ENCODE results near the gene MIEN1.
"Not testable (repeated sequence)": the region's sequence is repeated elsewhere in the genome, so short reads cannot be mapped to it uniquely, and the experiment has no call there.

The MIEN1 gene

DNA sequence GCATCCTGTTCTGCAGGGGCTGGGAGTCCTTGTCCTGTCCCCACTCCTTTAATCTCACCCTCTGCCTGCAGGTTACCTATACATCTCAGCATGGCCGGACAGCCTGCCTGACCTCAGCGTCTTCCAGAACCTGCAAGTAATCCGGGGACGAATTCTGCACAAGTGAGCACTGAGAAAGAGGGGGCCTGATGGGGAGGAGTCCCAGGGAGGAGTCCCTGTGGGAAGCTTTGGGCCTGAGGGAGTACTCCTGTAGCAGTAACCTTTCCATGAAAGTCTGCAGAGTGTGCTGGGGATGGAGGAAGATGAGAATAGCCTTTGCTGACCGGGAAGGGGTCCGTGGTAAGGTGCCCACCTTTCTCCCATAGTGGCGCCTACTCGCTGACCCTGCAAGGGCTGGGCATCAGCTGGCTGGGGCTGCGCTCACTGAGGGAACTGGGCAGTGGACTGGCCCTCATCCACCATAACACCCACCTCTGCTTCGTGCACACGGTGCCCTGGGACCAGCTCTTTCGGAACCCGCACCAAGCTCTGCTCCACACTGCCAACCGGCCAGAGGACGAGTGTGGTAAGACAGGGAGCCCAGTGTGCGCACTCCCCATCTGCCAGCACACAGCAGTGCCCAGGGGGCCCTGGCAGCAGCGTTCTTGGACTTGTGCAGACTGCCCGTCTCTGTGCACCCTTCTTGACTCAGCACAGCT lies 14.8 kb downstream of the MIEN1 start:
- no peak for DNase-seq

DNA sequence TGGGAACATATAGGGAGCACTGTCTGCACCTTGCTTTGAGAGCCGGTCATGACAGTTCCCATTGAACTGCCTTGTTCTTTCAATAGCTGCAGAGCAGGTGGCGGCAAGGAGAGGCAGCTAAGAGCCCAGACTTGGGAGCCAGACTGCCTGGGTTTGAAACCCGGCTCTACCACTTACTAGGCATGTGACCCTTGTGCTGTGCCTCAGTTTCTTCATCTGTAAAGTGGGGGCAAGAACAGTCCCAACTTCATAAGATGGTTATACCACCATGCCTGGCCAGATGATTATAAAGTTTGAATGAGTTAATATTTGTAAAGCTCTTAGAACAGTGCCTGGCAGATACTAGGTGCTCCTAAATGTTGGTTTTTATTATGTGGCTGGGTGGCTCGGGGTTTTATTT lies 16.1 kb downstream of the MIEN1 start:
- DNase-seq: no peak

DNA sequence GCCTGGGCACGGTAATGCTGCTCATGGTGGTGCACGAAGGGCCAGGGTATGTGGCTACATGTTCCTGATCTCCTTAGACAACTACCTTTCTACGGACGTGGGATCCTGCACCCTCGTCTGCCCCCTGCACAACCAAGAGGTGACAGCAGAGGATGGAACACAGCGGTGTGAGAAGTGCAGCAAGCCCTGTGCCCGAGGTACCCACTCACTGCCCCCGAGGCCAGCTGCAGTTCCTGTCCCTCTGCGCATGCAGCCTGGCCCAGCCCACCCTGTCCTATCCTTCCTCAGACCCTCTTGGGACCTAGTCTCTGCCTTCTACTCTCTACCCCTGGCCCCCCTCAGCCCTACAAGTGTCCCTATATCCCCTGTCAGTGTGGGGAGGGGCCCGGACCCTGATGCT lies 18.5 kb downstream of the MIEN1 start:
- no peak for DNase-seq

DNA sequence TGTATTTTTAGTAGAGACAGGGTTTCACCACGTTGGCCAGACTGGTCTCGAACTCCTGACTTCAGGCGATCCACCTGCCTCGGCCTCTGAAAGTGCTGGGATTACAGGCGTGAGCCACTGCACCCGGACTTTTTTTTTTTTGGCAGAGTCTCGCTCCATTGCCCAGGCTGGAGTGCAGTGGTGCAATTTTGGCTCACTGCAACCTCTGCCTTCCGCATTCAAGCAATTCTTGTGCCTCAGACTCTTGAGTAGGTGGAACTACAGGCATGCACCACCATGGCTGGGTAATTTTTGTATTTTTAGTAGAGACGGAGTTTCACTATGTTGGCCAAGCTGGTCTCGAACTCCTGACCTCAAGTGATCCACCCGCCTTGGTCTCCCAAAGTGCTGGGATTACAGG lies 19.3 kb downstream of the MIEN1 start:
- DNase-seq: not testable (repeated sequence)

DNA sequence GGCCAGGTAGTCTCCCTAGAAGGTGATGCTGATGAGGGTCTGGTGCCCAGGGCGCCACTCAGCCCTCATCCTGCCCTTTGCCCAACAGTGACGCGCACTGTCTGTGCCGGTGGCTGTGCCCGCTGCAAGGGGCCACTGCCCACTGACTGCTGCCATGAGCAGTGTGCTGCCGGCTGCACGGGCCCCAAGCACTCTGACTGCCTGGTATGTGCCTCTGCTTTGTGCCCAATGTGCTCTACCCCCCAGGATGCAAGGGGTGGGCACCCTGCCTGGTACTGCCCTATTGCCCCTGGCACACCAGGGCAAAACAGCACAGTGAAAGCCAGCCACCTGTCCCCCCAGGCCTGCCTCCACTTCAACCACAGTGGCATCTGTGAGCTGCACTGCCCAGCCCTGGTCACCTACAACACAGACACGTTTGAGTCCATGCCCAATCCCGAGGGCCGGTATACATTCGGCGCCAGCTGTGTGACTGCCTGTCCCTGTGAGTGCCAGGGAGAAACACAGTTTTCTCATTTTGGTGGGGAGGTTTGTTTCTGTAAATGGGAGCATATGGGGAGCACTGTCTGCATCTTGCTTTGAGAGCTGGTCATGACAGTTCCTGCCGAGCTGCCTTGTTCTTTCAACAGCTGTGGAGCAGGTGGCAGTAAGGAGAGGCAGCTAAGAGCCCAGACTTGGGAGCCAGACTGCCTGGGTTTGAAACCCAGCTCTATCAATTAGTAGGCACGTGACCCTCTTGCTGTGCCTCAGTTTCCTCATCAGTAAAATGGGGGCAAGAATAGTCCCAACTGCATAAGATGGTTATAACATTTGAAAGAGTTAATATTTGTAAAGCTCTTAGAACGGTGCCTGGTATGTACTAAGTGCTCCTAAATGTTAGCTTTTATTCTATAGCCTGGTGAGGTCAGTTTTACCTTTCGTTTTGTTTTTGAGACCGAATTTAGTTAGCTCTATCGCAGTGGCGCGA lies 20.1 kb downstream of the MIEN1 start:
- no peak for DNase-seq

DNA sequence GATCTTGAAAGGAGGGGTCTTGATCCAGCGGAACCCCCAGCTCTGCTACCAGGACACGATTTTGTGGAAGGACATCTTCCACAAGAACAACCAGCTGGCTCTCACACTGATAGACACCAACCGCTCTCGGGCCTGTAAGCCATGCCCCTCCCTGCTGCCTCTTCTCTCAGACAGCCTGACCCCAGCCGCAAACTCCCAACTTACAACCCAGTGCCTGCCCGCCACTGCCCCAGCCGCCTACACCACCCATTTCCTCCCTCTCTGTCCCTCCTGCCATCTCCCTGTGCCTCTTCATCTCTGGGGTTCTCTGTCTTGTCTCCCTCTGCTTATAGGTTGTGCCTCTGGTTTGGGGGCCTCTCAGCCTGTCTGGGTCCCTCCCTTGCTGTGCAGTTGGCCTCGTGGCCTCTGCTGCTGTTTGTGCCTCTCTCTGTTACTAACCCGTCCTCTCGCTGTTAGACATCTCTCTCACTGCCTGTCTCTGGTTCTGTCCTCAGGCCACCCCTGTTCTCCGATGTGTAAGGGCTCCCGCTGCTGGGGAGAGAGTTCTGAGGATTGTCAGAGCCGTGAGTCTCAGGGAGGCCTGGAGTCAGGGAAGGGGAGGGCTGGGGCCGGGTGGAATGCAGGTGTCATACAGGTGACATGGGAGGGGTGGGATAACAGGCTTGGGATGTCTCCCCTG lies 20.9 kb downstream of the MIEN1 start:
- no peak for DNase-seq

DNA sequence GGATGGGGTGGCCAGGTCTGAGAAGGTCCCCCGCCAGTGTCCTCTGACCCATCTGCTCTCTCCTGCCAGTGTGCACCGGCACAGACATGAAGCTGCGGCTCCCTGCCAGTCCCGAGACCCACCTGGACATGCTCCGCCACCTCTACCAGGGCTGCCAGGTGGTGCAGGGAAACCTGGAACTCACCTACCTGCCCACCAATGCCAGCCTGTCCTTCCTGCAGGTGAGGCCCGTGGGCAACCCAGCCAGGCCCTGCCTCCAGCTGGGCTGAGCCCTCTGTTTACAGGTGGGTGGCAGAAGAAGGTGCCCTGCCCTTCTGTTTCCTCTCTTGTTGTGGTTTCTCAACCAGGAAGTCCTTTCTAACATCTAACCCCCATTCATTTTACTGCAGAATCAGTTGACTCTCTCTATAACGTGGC lies 23.4 kb downstream of the MIEN1 start:
- no peak for DNase-seq

DNA sequence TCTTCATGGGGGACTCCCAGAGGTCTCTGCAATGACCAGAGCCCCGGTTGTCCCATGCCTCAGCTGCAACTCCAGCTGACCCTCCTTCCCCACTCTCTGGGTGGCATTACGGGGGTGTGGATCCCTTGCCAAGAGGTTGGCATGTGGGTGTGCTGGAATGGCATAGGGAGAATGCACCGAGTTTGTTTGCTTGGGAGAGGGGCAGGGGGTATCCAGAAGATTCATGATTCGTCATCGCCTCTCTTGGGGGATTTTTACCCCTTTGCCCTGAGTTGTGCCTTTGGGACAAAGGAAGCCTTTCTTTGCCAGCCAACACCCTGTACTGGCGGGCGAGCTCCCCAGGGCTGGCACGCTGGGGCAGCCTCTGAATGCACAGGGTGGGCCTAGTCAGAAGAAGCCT lies 23.9 kb downstream of the MIEN1 start:
- no peak for DNase-seq

DNA sequence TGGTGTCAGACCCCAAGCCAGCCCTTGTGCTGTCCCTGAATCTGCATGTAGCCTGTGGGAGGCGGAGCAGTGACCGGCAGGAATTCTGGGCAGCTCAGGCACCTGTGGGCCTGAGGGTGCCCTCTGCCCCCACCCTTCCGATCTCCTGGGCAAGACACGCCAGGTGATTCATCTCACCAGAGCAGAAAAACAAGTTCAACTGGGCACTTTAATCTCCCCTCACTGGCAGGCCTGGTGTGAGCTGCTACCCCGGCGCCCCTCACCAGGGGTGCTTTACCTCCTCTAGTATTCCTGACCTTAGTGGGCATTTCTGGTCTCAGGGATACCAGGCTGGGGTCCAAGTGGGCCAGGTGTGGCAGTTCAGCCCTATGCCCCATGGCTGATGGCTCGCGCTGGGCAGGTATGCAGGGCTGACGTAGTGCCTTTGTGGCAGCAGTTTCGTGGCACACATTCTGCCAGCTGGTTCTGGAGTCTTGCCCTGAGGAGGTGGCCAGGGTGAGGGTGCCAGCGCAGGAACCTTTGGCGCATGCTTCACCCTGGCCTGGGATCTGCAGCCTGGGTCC lies 24.5 kb downstream of the MIEN1 start:
- DNase-seq: no peak

DNA sequence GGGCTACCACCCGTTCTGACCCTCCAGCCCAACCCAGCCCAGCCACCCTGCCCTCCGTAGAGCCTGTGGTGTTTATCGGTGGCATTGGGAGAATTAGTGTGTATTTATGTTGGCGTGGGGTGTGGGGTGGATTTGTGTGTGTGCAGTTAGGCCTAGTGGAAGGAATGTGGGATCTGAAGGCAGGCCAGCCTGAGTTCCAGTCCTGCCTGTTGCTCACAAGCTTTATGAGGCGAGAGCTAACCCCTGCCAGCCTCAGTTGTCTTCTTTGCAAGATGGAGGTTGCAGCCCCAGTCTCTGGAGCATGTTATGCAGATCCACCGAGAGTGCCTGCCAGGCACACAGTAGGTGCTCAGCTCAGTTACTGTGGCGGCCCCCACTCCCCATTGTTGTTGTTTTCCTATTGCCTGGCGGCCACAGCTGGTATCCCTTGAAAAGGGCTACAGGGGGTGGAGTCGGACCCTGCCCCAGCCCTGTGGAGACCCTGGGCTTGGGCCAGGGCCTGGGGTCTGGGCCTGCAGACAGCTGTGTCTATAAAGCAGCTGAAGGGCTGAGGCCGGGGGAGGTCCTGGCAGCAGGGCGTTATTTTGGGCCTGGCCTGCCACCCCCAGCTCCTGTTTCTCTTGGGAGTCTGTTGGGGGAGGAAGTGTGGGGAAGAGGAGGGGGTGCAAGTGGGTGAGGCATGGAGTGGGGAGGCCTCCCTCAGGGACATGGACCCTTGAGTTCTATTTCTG lies 25.3 kb downstream of the MIEN1 start:
- DNase-seq: no peak

DNA sequence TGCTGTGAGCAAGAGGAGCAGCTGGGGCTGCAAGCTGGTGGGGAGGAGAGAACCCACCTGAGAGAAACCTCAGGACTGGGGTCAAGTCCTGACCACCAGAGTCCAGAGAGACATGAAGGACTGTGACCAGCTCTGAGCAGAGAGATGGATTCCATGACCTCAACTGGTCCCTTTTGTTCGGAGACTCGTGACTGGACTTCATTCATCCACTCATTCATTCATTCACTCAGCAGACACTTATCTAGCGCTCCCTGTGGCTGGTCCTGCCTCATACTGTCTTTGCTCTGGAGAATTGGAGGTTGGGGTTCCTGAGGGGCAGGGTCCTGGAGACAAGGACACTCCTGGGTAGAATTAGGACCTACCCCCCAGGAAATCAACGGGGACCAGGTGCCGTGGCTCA lies 26.4 kb downstream of the MIEN1 start:
- no peak for DNase-seq

DNA sequence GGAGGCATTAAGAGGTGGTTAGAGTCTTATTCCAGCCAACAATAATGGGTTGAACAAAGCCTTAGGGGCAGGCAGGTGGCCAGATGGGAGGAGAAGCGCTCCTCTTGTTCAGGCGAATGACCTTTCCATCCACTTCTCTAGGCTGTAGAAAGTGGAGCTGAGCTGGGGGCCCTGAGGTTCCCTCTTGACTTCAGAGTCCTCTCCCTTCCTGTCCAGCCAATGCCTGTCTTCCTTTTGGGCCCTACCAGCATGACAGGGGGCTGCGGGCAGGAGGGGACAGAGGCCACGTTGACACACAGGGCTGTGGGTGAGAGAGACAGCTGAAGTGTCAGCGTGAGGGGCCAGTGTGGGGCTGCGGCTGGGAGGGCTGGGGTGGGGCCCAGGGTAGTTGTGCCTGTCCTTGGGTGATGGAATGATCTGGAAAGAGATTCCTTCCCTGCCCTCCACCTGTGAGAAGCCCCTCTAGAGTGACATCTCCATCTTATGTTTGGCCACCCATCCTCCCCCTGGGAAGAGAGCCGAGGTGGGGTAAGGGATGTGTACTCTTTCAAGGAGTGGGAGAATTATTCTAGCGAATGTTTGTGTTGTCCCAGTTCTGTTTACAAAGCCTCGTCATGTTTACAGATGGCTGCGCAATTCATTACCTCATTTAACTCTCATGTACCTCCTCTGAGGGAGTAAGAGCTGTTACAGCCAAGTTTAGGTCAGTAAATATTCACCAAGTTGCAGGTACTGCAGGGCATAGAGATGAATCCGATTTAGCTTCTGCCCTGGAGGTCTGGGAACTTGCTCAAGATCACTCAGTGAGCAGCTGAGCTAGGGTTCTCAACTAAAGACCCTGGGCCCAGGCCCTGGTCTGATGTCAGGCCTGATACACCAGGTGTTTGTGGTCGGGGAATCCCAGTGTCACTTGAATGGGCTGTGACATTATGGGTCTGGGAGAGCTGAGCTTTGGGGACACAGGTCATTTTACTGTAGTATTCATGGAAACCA lies 27.1 kb downstream of the MIEN1 start:
- DNase-seq: no peak

DNA sequence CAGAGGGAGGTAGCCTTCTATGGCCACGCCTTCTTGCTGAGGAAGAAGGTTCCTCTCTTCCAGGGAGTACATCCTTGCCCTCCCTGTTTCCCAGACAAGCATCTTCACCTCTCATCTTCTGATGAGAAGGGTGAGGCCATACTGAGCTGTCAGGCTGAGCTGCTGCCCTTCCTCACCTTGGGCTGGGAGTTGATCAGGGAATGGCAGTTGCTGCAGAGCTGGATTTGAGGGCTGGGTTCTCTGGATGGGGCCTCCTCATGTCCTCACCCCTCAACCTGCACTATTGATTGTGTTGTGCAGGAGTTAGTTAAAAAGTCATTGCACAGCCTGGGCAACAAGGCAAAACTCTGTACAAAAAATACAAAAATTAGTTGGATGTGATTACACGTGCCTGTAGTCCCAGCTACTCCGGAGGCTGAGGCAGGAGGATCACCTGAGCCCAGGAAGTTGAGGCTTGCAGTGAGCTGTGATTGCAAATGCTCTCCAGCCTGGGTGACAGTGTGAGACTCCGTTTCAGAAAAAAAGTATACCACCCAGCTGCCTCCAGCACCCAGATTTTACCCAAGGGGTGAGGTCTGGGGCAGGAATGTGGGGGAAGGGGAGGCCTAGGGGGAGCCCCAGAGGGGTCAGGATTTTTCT lies 28.4 kb downstream of the MIEN1 start:
- DNase-seq: no peak

DNA sequence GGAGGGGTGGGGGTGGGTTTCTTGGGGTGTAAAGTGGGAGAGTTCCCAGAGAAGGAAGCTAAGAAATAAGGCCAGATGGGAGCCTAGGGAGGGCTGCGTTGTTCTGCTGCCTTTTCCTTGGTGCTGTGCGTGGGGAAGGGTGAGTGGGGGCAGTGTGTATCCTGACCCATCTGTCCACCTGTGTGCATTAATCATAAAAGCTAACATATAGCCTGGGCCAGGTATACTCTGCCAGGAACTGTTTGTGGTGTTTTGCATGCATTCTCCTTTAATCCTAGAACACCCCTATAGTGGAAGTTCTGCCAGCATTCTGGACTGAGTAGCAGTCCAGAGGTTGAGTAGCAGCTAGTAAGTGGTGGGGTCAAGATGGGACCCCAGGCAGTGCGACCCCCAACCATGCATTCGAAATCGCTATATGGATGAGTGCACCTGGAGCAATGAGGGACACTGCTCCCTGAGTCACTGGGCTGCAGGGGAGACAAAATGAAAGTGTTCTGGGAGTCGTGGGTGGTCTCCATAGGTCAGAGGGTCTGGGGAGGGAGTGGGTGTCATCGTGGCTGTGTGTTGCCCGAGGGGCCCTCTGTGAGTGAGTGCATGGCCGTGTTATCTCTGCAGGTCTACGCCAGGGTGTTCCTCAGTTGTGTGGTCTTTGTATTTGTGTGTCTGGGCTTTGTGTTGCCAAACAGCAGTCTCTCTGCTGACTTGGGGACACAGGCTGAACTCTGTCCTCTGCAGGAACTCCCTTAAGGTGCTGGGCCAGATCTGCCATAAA lies 29.1 kb downstream of the MIEN1 start:
- no peak for DNase-seq

DNA sequence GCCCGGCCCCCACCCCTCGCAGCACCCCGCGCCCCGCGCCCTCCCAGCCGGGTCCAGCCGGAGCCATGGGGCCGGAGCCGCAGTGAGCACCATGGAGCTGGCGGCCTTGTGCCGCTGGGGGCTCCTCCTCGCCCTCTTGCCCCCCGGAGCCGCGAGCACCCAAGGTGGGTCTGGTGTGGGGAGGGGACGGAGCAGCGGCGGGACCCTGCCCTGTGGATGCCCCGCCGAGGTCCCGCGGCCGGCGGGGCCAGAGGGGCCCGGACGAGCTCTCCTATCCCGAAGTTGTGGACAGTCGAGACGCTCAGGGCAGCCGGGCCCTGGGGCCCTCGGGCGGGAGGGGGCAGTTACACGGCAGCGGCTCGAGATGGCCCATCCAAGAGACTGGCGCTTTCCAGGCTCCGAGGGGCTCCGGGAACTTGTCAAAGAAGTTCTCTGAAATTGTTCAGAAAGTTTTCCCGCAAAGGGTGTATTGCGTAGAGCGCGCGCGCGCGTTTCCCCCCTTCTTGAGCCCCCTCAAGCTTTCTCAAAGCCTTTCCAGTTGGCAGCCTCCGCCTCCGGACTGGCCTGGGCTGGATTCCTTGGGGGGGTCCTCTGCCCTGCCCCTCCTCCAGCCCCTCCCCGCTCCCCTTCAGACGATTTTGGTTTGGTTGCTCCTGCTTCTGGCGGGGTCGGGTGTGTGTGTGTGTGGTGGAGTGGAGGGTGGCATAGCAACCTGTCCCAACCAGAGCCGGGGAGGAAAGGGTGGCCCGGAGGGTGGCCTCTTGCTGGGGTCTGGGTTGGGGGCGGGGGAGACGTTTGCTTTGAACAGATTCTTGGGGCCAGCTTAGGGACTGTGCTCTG lies 30.0 kb downstream of the MIEN1 start:
- DNase-seq: no peak

DNA sequence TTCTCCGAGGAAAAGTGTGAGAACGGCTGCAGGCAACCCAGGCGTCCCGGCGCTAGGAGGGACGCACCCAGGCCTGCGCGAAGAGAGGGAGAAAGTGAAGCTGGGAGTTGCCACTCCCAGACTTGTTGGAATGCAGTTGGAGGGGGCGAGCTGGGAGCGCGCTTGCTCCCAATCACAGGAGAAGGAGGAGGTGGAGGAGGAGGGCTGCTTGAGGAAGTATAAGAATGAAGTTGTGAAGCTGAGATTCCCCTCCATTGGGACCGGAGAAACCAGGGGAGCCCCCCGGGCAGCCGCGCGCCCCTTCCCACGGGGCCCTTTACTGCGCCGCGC lies 30.5 kb downstream of the MIEN1 start, which contains the start of gene ERBB2:
Gene ERBB2, plus strand, starts transcription at position 247 of the 330 bp plus-strand sequence. CDS start 175 bp downstream, outside the sequence.
- no peak for DNase-seq

DNA sequence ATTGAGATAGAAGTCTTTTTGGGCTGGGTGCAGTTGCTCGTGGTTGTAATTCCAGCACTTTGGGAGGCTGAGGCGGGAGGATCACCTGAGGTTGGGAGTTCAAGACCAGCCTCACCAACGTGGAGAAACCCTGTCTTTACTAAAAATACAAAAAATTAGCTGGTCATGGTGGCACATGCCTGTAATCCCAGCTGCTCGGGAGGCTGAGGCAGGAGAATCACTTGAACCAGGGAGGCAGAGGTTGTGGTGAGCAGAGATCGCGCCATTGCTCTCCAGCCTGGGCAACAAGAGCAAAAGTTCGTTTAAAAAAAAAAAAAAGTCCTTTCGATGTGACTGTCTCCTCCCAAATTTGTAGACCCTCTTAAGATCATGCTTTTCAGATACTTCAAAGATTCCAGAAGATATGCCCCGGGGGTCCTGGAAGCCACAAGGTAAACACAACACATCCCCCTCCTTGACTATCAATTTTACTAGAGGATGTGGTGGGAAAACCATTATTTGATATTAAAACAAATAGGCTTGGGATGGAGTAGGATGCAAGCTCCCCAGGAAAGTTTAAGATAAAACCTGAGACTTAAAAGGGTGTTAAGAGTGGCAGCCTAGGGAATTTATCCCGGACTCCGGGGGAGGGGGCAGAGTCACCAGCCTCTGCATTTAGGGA lies 31.0 kb downstream of the MIEN1 start:
- not testable (repeated sequence) for DNase-seq

DNA sequence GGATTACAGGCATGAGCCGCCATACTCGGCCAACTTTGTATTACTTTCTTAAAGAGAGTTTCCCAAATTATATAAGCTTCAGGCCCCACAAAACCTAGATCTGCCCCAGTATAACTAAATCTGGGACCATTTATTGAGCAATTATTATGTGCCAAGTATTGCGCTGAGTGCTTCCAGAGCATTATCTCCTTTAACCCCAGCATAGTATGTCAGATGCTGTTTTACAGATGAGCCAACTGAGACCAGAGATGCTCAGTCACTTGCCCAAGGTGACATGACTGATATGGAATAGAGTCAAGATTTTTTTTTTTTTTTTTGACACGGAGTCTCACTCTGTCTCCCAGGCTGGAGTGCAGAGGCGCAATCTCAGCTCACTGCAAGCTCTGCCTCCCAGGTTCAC lies 32.4 kb downstream of the MIEN1 start:
- DNase-seq: no peak
